T-cell (primary cell): ENCODE results near the gene MTLN. TPM values are rescaled to one million over a fixed set of nuclear protein-coding genes. Genes with fewer than 3 reads are reported as not detected.
"Not testable (repeated sequence)": the region's sequence is repeated elsewhere in the genome, so short reads cannot be mapped to it uniquely, and the experiment has no call there.

Experiments
- ATAC-seq, 4 experiments: fragments of 200-7000 bp in 3 of 4; fragments of 150-1000 bp in 1 of 4; cut with Tn5 transposase; replicated peaks in 1 of 4; 1 replicate in 3 of 4; 2 replicates in 1 of 4; pipeline ENCODE4 v1.10.0; 2021; ENCODE audit warnings: moderate library complexity in 3 of 4, mild to moderate bottlenecking in 2 of 4, moderate number of reproducible peaks in 1 of 4
- CTCF ChIA-PET, 2 donors: fragments of 300-600 bp; sonication (Branson Sonifier 250); formaldehyde crosslinking; loops; one replicate each; lab custom pipeline; 2022; ENCODE audit warnings: antibody characterized with exemption in 2 of 2; lab: Charles Lee
- POLR2A ChIA-PET, 2 donors: fragments of 300-600 bp; sonication (Branson Sonifier 250); formaldehyde crosslinking; loops; one replicate each; lab custom pipeline; 2022; ENCODE audit warnings: antibody characterized with exemption in 2 of 2; lab: Charles Lee
- DNase-seq, 35 experiments: peaks; one replicate each; pipeline versions ENCODE4 v3.0.0 to v3.0.0-alpha.2; 2013 to 2023
- H3K27ac ChIP-seq: one replicate; pipeline ENCODE4 v1.5.1; 2013; ENCODE audit warnings: low read length
- H3K27me3 ChIP-seq, 2 experiments: replicated peaks in 1 of 2; 1 replicate in 1 of 2; 2 replicates in 1 of 2; pipeline versions ENCODE4 v1.6.1 to v1.7.0; 2013; ENCODE audit warnings: low read length in 1 of 2, mixed read lengths in 1 of 2; ENCODE audit not compliant: control insufficient read depth in 2 of 2, insufficient read depth in 2 of 2; ENCODE audit errors: extremely low read depth in 1 of 2
- H3K36me3 ChIP-seq, 2 donors: 1 replicate in 1 of 2; 2 replicates in 1 of 2; pipeline versions ENCODE4 v1.6.1 to v1.7.0; 2013; ENCODE audit warnings: low read length in 1 of 2; ENCODE audit not compliant: control insufficient read depth in 2 of 2, insufficient read depth in 1 of 2; ENCODE audit errors: extremely low read depth in 1 of 2
- H3K4me1 ChIP-seq, 2 experiments: 1 replicate in 1 of 2; 2 replicates in 1 of 2; pipeline versions ENCODE4 v1.6.1 to v1.7.0; 2013; ENCODE audit warnings: low read length in 2 of 2, mixed read lengths in 1 of 2; ENCODE audit not compliant: insufficient read depth in 2 of 2, control insufficient read depth in 1 of 2; ENCODE audit errors: extremely low read depth in 1 of 2
- H3K4me3 ChIP-seq, 2 donors: 1 replicate in 1 of 2; 2 replicates in 1 of 2; pipeline versions ENCODE4 v1.5.1 to v1.7.0; 2013; ENCODE audit warnings: mild to moderate bottlenecking in 2 of 2, low read length in 1 of 2, moderate library complexity in 1 of 2; ENCODE audit not compliant: control insufficient read depth in 1 of 2; ENCODE audit errors: extremely low read depth in 1 of 2
- H3K9me3 ChIP-seq: 2 replicates; pipeline ENCODE4 v1.7.0; 2013
- H3K27ac Mint-ChIP-seq, 2 donors: one replicate each; pipeline ENCODE4 v1.8.0; 2020 to 2021; ENCODE audit warnings: mild to moderate bottlenecking in 2 of 2, mixed read lengths in 2 of 2
- H3K27me3 Mint-ChIP-seq, 2 donors: one replicate each; pipeline ENCODE4 v1.8.0; 2021 to 2022; ENCODE audit warnings: mixed read lengths in 2 of 2
- H3K36me3 Mint-ChIP-seq: one replicate; pipeline ENCODE4 v1.8.0; 2021; ENCODE audit warnings: mixed read lengths
- H3K4me1 Mint-ChIP-seq, 3 donors: one replicate each; pipeline ENCODE4 v1.8.0; 2020 to 2022; ENCODE audit warnings: mixed read lengths in 3 of 3, mild to moderate bottlenecking in 1 of 3
- H3K4me3 Mint-ChIP-seq, 3 donors: one replicate each; pipeline ENCODE4 v1.8.0; 2020 to 2022; ENCODE audit warnings: mild to moderate bottlenecking in 3 of 3, mixed read lengths in 3 of 3, moderate library complexity in 3 of 3
- H3K9me3 Mint-ChIP-seq, 3 donors: one replicate each; pipeline ENCODE4 v1.8.0; 2020 to 2022; ENCODE audit warnings: mixed read lengths in 3 of 3
- WGBS: methylation state at CpG from one replicate; pipeline ENCODE4 v1.1.5; 2013; ENCODE audit warnings: missing lambda C conversion rate; ENCODE audit not compliant: insufficient coverage; 5-methylcytosine and 5-hydroxymethylcytosine counted together
- total RNA-seq, 35 experiments: library from RNA in 6 of 35; stranded (reverse) in 6 of 35; fragments of 120-200 nt in 1 of 35; gene quantifications; one replicate each; pipeline versions ENCODE4 v1.2.1 to v1.2.4 and lab custom pipeline; 2013 to 2026

The MTLN gene, protein sequence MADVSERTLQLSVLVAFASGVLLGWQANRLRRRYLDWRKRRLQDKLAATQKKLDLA
- total RNA-seq = 10 to 100 TPM; 18.0 to 40.5 (median 21.9) TPM
- 30.4 TPM for total RNA-seq (2013)
- total RNA-seq (lab: John Stamatoyannopoulos, UW) = 3.5 to 23.1 (median 6.8) reads per million in 29 experiments

DNA sequence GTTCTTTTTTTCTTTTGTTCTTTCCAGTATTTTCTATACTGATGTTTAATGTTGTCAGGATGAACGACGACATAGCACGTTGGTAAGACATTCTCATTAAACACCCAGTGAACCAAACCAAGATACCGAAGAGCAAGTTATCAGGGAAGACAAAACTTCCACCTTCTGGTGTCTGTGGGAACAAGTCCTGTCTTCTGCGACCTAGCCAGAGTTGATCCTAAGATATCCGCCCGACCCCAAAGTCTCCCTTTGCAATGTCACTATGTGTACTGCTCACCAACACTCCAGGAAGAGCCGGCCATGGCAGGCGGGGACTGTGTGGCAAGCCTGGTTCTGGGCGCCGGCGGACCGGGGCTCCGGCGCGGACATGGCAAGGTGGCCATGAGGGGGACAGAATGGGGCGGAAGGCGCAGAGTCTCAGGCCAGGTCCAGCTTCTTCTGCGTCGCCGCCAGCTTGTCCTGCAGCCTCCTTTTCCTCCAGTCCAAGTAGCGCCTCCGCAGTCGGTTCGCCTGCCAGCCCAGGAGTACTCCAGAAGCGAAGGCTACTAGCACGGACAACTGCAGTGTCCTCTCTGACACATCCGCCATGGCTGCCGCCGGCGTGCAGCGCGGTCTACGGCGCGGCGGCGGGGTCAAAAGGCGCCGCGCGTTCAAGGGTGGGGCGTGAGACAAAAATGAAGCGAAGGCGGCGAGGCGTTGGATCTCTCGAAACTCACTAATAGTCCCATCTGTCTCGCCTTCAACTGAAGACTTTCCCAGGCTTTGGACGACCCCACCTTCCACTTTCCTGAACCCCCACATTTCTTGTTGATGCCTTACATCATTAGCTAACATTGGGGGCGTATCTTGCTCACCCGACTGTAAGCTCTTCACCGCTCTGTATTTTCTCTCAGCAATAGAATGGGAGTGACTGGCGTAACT lies at the start of gene MTLN:
TSS of gene MTLN (minus strand) at position 610 of the 921 bp plus-strand sequence. CDS start at position 588, 22 bp downstream.
- H3K27ac ChIP-seq = peak within 1 kb of the TSS; percentile 70
- Mint-ChIP-seq H3K9me3 (no peaks in the 10 kb centered on the region), H3K27me3 (peaks cover 25 to 28% of the 10 kb centered on the region in 2 donors), H3K4me3 (peak within 1 kb of the TSS; percentile 92 to 98 (median 95)), H3K36me3 (peaks cover 15% of the 10 kb centered on the region), H3K4me1 (peaks cover 20 to 31% (median 25%) of the 10 kb centered on the region in 3 donors), H3K27ac (peak within 1 kb of the TSS; percentile 81 to 94)
- DNase-seq = peak; percentile 39 to 84 (median 66)
- peaks cover 0 to 10% of the 10 kb centered on the region in 2 donors for H3K36me3 ChIP-seq
- under 1% methylated on average over 43 of the region's 54 CpGs for WGBS
- CTCF ChIA-PET = no interaction called here
- POLR2A ChIA-PET = interaction anchor here (0.6 to 0.7 kb wide), 2 partner anchors 9 to 1380 kb away, joined by 3 read pairs; no protein-coding TSS in a partner anchor
- peaks cover 3% of the 10 kb centered on the region in 2 experiments for H3K27me3 ChIP-seq
- no peaks in the 10 kb centered on the region for H3K9me3 ChIP-seq
- peak; percentile 85 to 97 (median 92) for ATAC-seq
- peaks cover 3 to 4% of the 10 kb centered on the region in 2 experiments for H3K4me1 ChIP-seq
- H3K4me3 ChIP-seq = peak within 1 kb of the TSS; percentile 81 to 86

- DNase-seq, H3K4me3 Mint-ChIP-seq, H3K4me3 ChIP-seq, H3K9me3 ChIP-seq, H3K27me3 Mint-ChIP-seq, H3K36me3 ChIP-seq, H3K4me1 Mint-ChIP-seq, H3K27me3 ChIP-seq, H3K27ac ChIP-seq, POLR2A ChIA-PET, CTCF ChIA-PET, H3K27ac Mint-ChIP-seq, H3K36me3 Mint-ChIP-seq, ATAC-seq, H3K4me1 ChIP-seq, H3K9me3 Mint-ChIP-seq: not testable (repeated sequence)
- no CpG with 5 or more reads among the region's 1 CpG for WGBS
Observed at GRCh38 chr2:110261910-110262309, 49.6 kb upstream of the MTLN start.

DNA sequence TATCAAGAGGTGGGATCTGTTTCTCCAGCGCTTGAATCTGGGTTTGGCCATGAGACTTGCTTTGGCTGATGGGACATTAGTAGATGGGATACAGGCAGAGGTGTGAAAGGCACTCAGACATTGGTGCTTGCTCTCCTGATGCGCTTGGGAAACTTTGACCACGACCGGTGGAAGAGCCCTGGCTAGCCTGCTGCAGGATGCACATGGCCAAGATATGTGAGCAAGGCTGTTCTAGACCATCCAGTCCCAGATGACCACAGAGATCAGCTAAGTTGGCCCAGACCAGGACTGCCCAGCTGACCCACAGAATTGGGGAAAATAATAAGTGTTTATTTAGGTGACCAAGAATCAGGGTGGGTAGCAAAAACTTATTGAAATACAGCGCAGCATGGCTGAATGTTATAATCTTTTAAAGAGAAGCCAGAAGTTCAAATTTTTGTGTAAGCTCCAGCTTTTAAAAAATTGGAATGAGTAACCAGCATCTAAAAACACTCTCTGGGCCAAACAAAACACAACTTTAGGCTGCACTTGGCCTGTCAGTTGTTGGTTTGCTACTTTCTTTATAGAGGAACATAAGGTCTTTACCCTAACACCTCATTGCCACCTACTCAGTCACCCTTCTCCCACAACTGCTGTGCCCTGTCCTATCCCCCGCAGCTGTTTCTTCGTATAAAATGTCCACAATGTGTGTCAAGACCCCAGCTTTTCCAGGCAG lies 35.9 kb upstream of the MTLN start:
- H3K4me1 ChIP-seq, H3K9me3 Mint-ChIP-seq, H3K4me3 Mint-ChIP-seq, H3K27me3 ChIP-seq, POLR2A ChIA-PET, CTCF ChIA-PET, H3K27me3 Mint-ChIP-seq, H3K36me3 Mint-ChIP-seq, H3K4me3 ChIP-seq, H3K27ac Mint-ChIP-seq, ATAC-seq, H3K4me1 Mint-ChIP-seq, H3K9me3 ChIP-seq, DNase-seq, H3K36me3 ChIP-seq, H3K27ac ChIP-seq: not testable (repeated sequence)
- no CpG with 5 or more reads among the region's 7 CpGs for WGBS

GRCh38 chr2:110245488-110246435 lies 33.4 kb upstream of the MTLN start:
- H3K36me3 ChIP-seq, H3K27me3 ChIP-seq, H3K27ac ChIP-seq, POLR2A ChIA-PET, DNase-seq, H3K36me3 Mint-ChIP-seq, H3K4me1 Mint-ChIP-seq, CTCF ChIA-PET, H3K9me3 ChIP-seq, H3K4me3 Mint-ChIP-seq, H3K27me3 Mint-ChIP-seq, H3K4me3 ChIP-seq, H3K27ac Mint-ChIP-seq, H3K9me3 Mint-ChIP-seq, H3K4me1 ChIP-seq: not testable (repeated sequence)
- no CpG with 5 or more reads among the region's 89 CpGs for WGBS
- peak in 2 of 4 experiments; percentile 49 to 61 for ATAC-seq

GRCh38 chr2:110243283-110243682 lies 30.9 kb upstream of the MTLN start:
- H3K36me3 Mint-ChIP-seq, ATAC-seq, POLR2A ChIA-PET, H3K9me3 ChIP-seq, H3K9me3 Mint-ChIP-seq, H3K4me1 ChIP-seq, H3K4me3 Mint-ChIP-seq, DNase-seq, H3K4me1 Mint-ChIP-seq, H3K27me3 Mint-ChIP-seq, H3K36me3 ChIP-seq, H3K27me3 ChIP-seq, CTCF ChIA-PET, H3K27ac Mint-ChIP-seq, H3K4me3 ChIP-seq, H3K27ac ChIP-seq: not testable (repeated sequence)
- no CpG with 5 or more reads among the region's 3 CpGs for WGBS

DNA sequence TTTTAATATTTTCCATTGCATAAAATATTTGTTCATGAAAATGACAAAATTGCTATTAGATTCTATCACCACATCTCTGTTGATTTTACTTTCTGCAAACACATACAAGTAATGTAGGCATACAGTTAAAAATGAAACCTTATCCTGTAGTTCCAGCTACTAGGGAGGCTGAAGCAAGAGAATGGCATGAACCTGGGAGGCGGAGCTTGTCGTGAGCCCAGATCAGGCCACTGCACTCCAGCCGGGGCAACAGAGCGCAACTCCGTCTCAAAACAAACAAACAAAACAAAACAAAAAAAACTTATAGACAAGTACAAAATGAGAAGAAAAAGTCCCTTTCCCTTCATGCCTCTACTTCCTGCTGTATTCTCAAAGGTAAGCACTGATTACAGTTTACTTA lies 22.2 kb upstream of the MTLN start:
- H3K4me1 Mint-ChIP-seq, H3K36me3 Mint-ChIP-seq, DNase-seq, H3K4me3 ChIP-seq, H3K36me3 ChIP-seq, H3K27ac Mint-ChIP-seq, H3K9me3 ChIP-seq, H3K27me3 Mint-ChIP-seq, H3K4me3 Mint-ChIP-seq, H3K27ac ChIP-seq, H3K4me1 ChIP-seq, POLR2A ChIA-PET, H3K9me3 Mint-ChIP-seq, CTCF ChIA-PET, H3K27me3 ChIP-seq, ATAC-seq: not testable (repeated sequence)
- WGBS = no CpG with 5 or more reads among the region's 5 CpGs
